Diencephalon (tissue), 1 donor: Measurements from ENCODE around the gene ABCG2. TPM values are rescaled to one million over a fixed set of nuclear protein-coding genes. Genes with fewer than 3 reads are reported as not detected.

ENCODE experiments used
- small RNA-seq: library from RNA; depleted of rRNA; stranded (forward); fragments of <200 nt; gene quantifications from one replicate; pipeline ENCODE3, GENCODE V24; 2014
- total RNA-seq: library from RNA; depleted of rRNA; stranded (reverse); fragments of >200 nt; gene quantifications from one replicate; pipeline ENCODE4 v1.2.3, GENCODE V29; 2014

The ABCG2 gene
- total RNA-seq: 24.7 TPM

DNA sequence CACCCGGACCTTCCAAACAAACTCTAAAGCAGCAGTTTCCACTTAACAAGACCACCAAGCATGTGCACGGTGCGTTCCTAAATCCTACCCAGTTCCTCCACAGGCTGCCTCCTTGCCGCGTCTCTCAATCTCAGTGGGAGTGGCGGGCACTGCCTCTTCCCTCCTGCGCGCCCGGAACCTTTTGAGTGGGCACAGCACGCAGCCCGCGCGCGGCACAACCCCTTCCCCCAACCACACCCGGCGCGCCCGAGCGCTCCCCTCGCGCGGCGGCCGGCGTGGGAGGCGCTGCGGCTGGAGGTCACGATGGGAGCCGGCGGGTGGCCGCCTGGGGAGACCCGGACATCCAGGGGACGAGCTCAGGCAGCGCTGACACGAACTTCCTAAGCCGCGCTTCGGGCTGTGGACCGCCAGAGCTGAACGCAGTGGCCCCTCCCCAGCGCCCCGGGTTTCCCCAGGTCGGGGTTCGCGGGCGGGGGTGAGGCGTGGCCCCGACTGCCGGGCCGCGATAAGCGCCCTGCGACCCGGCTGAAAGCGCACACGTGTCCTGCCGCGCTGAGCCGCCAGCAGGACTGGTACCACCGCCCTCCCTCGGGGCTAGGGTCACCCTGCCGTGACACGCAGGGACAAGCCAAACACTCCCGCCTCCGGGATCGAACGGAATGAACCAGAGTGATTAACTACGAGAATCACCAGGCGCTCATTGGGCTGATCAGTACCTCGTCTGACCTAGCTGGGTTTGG, at the start of gene ABCG2:
ABCG2 (minus strand) TSS at position 151 of the 740 bp plus-strand sequence. CDS start 18,644 bp downstream, outside the sequence.

Small RNA genes within 50 kb of the gene (small RNA-seq; reads per million reads assigned to genes)
- not detected for gene RNU6-818P
- gene RNU6ATAC31P: not detected

Other genes starting within 250 kb of the ABCG2 start
- 401 TPM for gene SPP1, start 182.9 kb downstream of the ABCG2 start, total RNA-seq
- gene PKD2, start 151.0 kb downstream of the ABCG2 start, total RNA-seq: 32.3 TPM
- 108 TPM for gene PPM1K, start 125.9 kb upstream of the ABCG2 start, total RNA-seq
- 6.9 TPM for gene HERC6, start 220.2 kb upstream of the ABCG2 start, total RNA-seq